Naive thymus-derived CD8-positive, alpha-beta T cell (primary cell): Measurements from ENCODE around the gene SLC38A8. TPM values are rescaled to one million over a fixed set of nuclear protein-coding genes. Genes with fewer than 3 reads are reported as not detected.

ENCODE experiments used
- polyA plus RNA-seq, 3 donors: library from polyadenylated mRNA; unstranded; fragments of 300-500 nt; fragmentation: Illumina TruSeq; gene quantifications; one replicate each; pipeline ENCODE4 v1.2.3, GENCODE V29; 2021
- total RNA-seq, 8 experiments: library from RNA in 2 of 8; stranded (reverse) in 2 of 8; gene quantifications; one replicate each; pipeline ENCODE4 v1.2.3 and lab custom pipeline; 2021 to 2026

The SLC38A8 gene
- total and polyA plus RNA-seq, 5 experiments from 2014 or later, result not detected

Other genes with a start within 250 kb of the SLC38A8 start
- 10 to 100 TPM; 25.3 to 30.1 TPM for gene HSBP1, start 234.8 kb downstream of the SLC38A8 start, total RNA-seq
- gene HSBP1, start 234.8 kb downstream of the SLC38A8 start, polyA plus RNA-seq, result 10 to 100 TPM; 17.6 to 25.6 (median 20.8) TPM
- 10 to 100 TPM in 1 of 2 experiments, 1 to 10 TPM in 1; 9.5 to 10.1 TPM for gene MLYCD, start 143.7 kb downstream of the SLC38A8 start, total RNA-seq
- gene MLYCD, start 143.7 kb downstream of the SLC38A8 start, polyA plus RNA-seq, result 1 to 10 TPM in 1 of 3 donors, under 1 TPM in 2; 0.69 to 2.2 (median 0.92) TPM
- gene OSGIN1, start 89.6 kb downstream of the SLC38A8 start, total RNA-seq, result 1 to 10 TPM; 2.0 to 2.2 TPM
- gene OSGIN1, start 89.6 kb downstream of the SLC38A8 start, polyA plus RNA-seq, result under 1 TPM in 1 of 3 donors, not detected in 2; 0.26 TPM
- gene NECAB2, start 74.6 kb downstream of the SLC38A8 start, total RNA-seq, result not detected
- gene NECAB2, start 74.6 kb downstream of the SLC38A8 start, polyA plus RNA-seq, result not detected
- 100 to 1,000 TPM; 141 to 150 TPM for gene MBTPS1, start 74.1 kb upstream of the SLC38A8 start, total RNA-seq
- gene MBTPS1, start 74.1 kb upstream of the SLC38A8 start, polyA plus RNA-seq, result 10 to 100 TPM; 50.9 to 71.4 (median 51.2) TPM
- 10 to 100 TPM; 23.6 to 24.8 TPM for gene HSDL1, start 102.4 kb upstream of the SLC38A8 start, total RNA-seq
- gene HSDL1, start 102.4 kb upstream of the SLC38A8 start, polyA plus RNA-seq, result 10 to 100 TPM in 2 of 3 donors, 1 to 10 TPM in 1; 8.4 to 14.7 (median 14.2) TPM
- under 1 TPM; 0.18 to 0.19 TPM for gene DNAAF1, start 102.5 kb upstream of the SLC38A8 start, total RNA-seq
- gene DNAAF1, start 102.5 kb upstream of the SLC38A8 start, polyA plus RNA-seq, result under 1 TPM in 2 of 3 donors, not detected in 1; 0.08 to 0.98 TPM
- gene TAF1C, start 144.3 kb upstream of the SLC38A8 start, total RNA-seq, result 100 to 1,000 TPM; 107 to 110 TPM
- 1 to 10 TPM; 4.2 to 8.3 (median 7.9) TPM for gene TAF1C, start 144.3 kb upstream of the SLC38A8 start, polyA plus RNA-seq
- gene ADAD2, start 148.4 kb upstream of the SLC38A8 start, total RNA-seq, result not detected
- gene ADAD2, start 148.4 kb upstream of the SLC38A8 start, polyA plus RNA-seq, result under 1 TPM; 0.10 to 0.21 (median 0.12) TPM
- not detected for gene KCNG4, start 197.2 kb upstream of the SLC38A8 start, total RNA-seq
- gene KCNG4, start 197.2 kb upstream of the SLC38A8 start, polyA plus RNA-seq, result not detected